ENCODE results near the gene TIMM10.

- TF ChIP-seq CEBPB (IDR thresholded peaks at IDR 0.05) (no peak), EGR1 (IDR thresholded peaks at IDR 0.05) (no peak), REST (IDR thresholded peaks at IDR 0.05; ENCODE audit: low read depth) (no peak)
Measured at GRCh38 chr11:57490456-57491248, 39.9 kb downstream of the TIMM10 start.

Data from Ishikawa (cell line).